Measurements from ENCODE around the gene AGPAT2.
A peak's percentile ranks its signal among the peaks of the same experiment; 100 is the strongest.

AGPAT2 gene

GRCh38 chr9:136692185-136693134 is 5.2 kb upstream of the AGPAT2 start (continued):
- no peak for TF ChIP-seq ZNF391 (tag by site-specific recombination; IDR thresholded peaks at IDR 0.05; ENCODE audit: borderline replicate concordance, low read depth)
- TF ChIP-seq OSR2 (tag by site-specific recombination; IDR thresholded peaks at IDR 0.05): no peak
- TF ChIP-seq KLF1 (tag by site-specific recombination; IDR thresholded peaks at IDR 0.05): no peak
- TF ChIP-seq MZF1 (tag by site-specific recombination; IDR thresholded peaks at IDR 0.05; ENCODE audit: borderline replicate concordance): no peak
- TF ChIP-seq ZNF488 (tag by site-specific recombination; IDR thresholded peaks at IDR 0.05): no peak
- TF ChIP-seq KLF17 (tag by site-specific recombination; IDR thresholded peaks at IDR 0.05): no peak
- TF ChIP-seq ZNF266 (tag by site-specific recombination; IDR thresholded peaks at IDR 0.05; ENCODE audit: low read depth): no peak
- TF ChIP-seq ZSCAN4 (tag by site-specific recombination; IDR thresholded peaks at IDR 0.05): no peak
- TF ChIP-seq SETDB1 (IDR thresholded peaks at IDR 0.05; ENCODE audit: insufficient read length, low read length): no peak
- TF ChIP-seq ZNF521 (tag by site-specific recombination; IDR thresholded peaks at IDR 0.05): no peak
- peak; percentile 54; the same call in 1 of the 2 replicates for TF ChIP-seq ZNF600 (tag by site-specific recombination; IDR thresholded peaks at IDR 0.05)
- no peak for TF ChIP-seq ZNF768 (tag by site-specific recombination; IDR thresholded peaks at IDR 0.05)
- TF ChIP-seq SP2 (tag by site-specific recombination; IDR thresholded peaks at IDR 0.05): peak; percentile 23; the same call in 1 of the 2 replicates

GRCh38 chr9:136691316-136692184 is 4.3 kb upstream of the AGPAT2 start:
- Histone ChIP-seq H3K36me3 (ENCODE audit: control insufficient read depth in 2 of 2, insufficient read depth in 1 of 2, low read length in 2 of 2) (no peaks in the 10 kb centered on the region), H3K27ac (ENCODE audit: extremely low read depth, low read depth, low read length) (no peak overlapping the region), H3K9me3 (ENCODE audit: control insufficient read depth, insufficient read depth, low read depth, low read length) (no peaks in the 10 kb centered on the region), H3K4me1 (ENCODE audit: control insufficient read depth, insufficient read depth, low read length) (no peaks in the 10 kb centered on the region), H3K4me3 (ENCODE audit: low read depth, low read length) (no peak overlapping the region)
- ChIA-PET POLR2A (no interaction called here), CTCF (interaction anchor here (3.9 kb wide), 1 partner anchor 20 kb away, joined by 19 read pairs; no protein-coding TSS in a partner anchor)
- TF ChIP-seq KLF1 (tag by site-specific recombination; IDR thresholded peaks at IDR 0.05) (peak; percentile 43), ZNF623 (tag by site-specific recombination; IDR thresholded peaks at IDR 0.05) (no peak), SP2 (tag by site-specific recombination; IDR thresholded peaks at IDR 0.05) (0 out of 2 replicates have a peak, but pooled peaks have one; percentile 16)

- no peak overlapping the region for H3K27ac ChIP-seq (ENCODE audit: extremely low read depth, low read depth, low read length)
- H3K9me3 ChIP-seq (ENCODE audit: control insufficient read depth, insufficient read depth, low read depth, low read length): no peaks in the 10 kb centered on the region
- POLR2A ChIA-PET: no interaction called here
- no peak overlapping the region for H3K4me3 ChIP-seq (ENCODE audit: low read depth, low read length)
- H3K4me1 ChIP-seq (ENCODE audit: control insufficient read depth, insufficient read depth, low read length): peaks cover 1% of the 10 kb centered on the region
- CTCF ChIA-PET: interaction anchor here (0.7 to 3.9 kb wide), 3 partner anchors 16 to 87 kb away, joined by 3 to 19 read pairs (median 3); no protein-coding TSS in a partner anchor
- H3K36me3 ChIP-seq (ENCODE audit: control insufficient read depth in 2 of 2, insufficient read depth in 1 of 2, low read length in 2 of 2): no peaks in the 10 kb centered on the region
- TF ChIP-seq ZFHX2 (tag by site-specific recombination; conservative IDR thresholded peaks at IDR 0.05) (no peak), HOXA7 (CRISPR knock-in tag; IDR thresholded peaks at IDR 0.05; ENCODE audit: borderline replicate concordance) (no peak), ZNF155 (tag by site-specific recombination; IDR thresholded peaks at IDR 0.05) (no peak), ZNF777 (tag by site-specific recombination; IDR thresholded peaks at IDR 0.05; ENCODE audit: borderline replicate concordance) (no peak), REPIN1 (tag by site-specific recombination; IDR thresholded peaks at IDR 0.05; ENCODE audit: low read depth) (no peak), PRDM6 (tag by site-specific recombination; IDR thresholded peaks at IDR 0.05) (no peak), KLF1 (tag by site-specific recombination; IDR thresholded peaks at IDR 0.05) (peak; percentile 90), ZNF585B (tag by site-specific recombination; IDR thresholded peaks at IDR 0.05) (no peak), KLF17 (tag by site-specific recombination; IDR thresholded peaks at IDR 0.05) (peak; percentile 44; the same call in 1 of the 2 replicates), ZBTB20 (tag by site-specific recombination; IDR thresholded peaks at IDR 0.05) (no peak)
Observed at GRCh38 chr9:136690806-136691261, 3.6 kb upstream of the AGPAT2 start.
